ENCODE results near the gene HK1.

HK1 gene

DNA sequence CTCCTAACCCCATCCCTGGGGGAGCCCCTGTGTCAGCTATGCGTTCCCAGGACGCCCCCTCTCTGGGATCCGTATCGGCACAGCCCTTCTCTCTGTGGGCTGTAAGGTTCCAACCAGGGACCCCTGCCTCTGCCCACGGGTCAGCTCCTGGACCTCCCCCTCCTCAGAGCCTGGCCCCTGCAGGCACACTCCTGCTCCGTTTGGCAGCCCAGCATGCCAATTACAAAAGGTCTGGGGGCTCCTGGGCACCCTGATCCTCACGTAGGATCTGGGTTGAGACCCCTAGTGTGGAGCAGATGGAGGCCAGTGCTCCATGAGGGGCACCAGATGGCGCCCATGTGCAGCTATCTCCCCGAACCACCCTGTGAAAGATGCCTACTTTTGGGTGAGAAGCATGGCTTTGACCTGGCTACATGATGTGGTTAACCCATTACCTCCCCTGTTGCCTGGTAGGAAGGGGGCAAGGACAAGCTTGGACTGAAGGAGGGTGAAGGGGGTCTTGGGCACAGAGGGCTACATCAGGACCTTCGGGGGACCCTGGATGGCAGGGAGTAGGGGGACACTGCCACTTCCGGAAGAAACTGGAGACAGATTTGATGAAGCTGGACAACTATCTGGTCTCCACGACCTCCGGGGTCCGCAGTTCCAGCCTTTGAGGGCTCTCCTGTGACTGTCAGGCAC lies 129.5 kb downstream of the HK1 start:
- peak; percentile 65 for DNase-seq

- DNase-seq: peak; percentile 93
These were observed 130.3 kb downstream of the HK1 start for GRCh38 chr10:69408318-69409175.

DNA sequence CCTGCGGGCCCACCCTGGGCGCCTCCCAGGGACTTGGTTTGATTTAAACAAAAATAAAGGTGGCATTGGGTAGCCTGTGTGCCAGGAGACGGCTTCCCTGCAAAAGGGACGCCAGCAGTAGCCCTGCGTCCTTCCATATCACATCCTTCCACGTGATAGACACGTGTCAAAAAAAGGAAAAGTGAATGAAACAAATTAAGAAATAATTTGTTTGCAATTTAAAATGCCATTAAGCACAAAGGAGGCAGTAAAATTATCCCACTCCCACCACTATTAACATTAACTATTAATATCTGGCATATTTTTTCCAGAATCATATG lies 130.8 kb downstream of the HK1 start:
- no peak for DNase-seq

DNA sequence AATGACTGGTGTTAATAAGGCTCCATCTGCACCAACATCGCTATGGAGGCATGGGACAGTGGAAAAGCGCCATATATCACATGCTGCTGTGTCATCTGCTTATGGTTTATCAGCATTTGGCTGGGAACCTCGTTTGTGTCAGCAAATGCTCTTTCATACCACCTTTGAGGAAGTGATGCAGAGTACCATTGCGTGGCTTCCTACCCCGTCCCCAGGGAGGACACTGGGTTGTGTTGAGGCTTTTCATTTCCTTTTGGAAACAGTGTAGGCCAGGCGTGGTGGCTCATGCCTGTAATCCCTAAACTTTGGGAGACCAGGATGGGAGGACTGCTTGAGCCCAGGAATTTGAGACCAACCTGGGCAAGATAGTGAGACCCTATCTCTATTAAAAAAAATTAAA lies 131.7 kb downstream of the HK1 start:
- DNase-seq: no peak

DNA sequence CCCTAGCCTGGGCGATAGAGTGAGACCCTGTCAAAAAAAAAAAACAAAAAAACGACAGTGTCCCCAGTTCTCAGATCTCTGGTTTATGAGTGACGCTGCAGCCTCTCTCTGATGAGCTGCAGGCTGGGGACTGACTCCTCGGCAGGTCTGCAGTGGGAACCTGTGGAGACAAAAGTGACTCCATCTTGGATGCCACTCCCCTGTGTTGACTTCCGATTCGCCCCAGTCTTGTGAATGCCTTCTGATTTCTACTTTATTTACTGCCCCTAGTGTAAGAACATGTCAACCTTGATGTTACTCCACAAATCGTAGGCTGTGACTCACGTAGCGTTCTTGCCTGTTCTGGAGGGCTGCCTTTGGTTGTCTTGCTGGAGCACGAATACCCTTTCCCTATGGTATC lies 132.2 kb downstream of the HK1 start:
- no peak for DNase-seq

- DNase-seq: no peak
These were observed 133.2 kb downstream of the HK1 start for GRCh38 chr10:69411476-69411875.

- no peak for DNase-seq
These were observed 134.0 kb downstream of the HK1 start for GRCh38 chr10:69412232-69412790.

DNA sequence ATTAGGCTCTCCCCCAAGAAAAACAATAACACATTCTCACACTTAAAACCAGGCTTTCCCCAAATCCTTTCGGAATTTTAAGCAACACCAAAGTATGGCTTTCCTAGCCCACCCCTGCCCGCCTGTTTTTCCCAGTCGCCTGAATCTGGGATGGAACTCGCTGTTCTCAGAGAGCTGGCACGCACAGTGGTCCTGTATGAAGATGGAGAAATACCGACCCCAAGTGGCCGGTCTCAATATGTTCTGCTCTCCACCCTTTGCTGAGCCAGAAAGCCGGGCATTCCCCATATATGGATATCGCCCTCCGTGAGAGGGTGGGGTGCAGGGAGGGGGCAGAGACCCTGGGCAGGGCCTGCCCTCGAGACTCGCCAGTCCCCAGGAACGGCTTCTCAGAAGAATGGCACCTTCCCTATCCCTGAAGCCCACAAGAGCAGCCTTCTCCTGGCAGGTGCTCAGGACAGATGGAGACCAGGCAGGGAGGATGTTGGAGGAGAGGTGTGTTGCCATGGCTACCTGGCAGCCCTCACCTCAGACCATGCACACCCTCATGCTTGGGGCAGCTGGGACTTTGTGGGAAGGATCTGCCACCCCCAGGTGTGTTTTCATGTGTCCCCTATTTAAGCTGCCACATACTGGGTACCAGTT lies 135.0 kb downstream of the HK1 start:
- peak; percentile 65 for DNase-seq

DNA sequence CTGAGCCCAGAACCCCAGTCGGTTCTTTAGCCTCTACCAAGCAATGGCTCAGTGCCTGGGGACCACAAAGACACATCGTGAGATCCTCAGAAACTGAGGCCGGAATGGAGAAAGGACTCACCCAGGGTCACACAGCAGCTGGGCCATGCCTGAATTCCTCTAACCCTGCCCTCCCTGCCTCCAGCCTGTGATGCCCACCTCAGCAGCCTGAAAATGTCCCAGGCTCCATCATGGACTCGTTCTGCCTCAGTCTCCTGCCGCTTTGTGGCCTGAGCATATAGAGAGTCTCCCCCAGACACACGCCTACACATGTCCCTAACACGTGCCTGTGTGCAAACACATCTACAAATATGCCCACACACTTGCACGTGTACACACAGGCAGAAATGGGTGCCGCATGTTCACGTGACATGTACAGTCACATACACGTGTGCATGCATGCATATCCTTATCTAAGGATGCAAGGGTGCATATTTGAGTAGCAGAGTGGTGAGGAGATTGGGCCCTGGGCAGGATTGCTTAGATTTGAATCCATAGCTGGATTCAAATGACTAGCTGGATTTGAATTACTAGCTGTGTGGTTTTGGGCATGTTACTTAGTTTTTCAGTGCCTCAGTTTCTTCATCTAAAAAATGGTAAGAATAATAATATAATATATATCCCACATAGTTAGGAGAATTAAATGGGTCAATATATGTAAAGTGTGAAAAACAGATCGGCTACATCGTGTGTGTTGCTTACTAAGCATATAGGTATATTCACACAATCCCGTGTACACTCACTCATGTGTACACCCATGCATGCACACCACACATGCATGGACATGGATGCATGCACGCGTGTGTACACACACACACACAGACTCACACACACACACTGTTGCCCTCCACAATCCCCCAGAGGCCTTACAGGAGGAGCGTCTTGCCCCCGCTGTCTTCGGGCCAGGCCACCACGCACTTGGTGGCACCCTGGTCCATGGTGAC lies 136.0 kb downstream of the HK1 start:
- no peak for DNase-seq

GRCh38 chr10:69415049-69415448 lies 136.8 kb downstream of the HK1 start:
- DNase-seq: no peak

- no peak for DNase-seq
These were observed 137.7 kb downstream of the HK1 start for GRCh38 chr10:69415951-69416350.

DNA sequence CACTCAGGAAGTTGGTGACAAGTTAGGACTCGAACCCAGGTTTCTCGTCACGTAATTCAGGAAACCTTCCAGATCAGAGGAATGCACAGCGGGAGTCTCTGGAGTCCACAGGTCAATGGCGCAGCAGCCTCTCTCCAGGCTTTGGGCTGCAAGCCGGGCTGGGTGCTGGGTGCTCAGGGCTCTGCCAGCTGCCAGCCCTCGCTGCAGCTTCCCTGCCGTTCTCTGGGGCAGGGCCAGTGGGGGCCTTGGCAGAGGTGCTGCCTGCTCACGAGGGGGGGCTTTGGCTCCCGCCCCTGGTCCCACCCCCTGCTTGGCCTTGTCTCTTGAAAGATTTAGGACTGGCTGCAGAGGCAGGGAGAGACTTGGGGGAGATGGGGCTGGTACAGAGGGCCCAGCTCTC lies 138.4 kb downstream of the HK1 start, which contains the start of gene TACR2:
TACR2 (minus strand) TSS at position 224 of the 400 bp plus-strand sequence. CDS start 595 bp downstream, outside the sequence.
- no peak for DNase-seq

DNA sequence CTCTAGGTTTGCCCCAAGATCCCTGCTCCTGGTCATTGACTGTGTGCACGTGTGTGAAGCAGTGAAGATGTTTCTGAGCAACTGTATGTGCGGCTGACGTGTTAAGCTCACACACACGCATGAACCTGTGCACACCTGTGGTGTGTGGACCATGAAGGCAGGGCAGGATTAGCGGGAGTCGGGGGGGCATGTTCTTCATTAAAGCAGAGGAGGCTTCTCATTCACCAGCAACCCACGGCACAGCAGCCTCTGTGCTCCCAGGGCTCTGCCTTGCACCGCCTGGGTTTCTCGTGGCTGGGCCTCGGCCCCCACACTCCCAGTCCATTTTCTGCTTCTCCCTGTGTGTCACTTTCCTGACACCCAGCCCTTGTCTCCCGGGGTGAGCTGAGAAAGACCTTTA lies 139.2 kb downstream of the HK1 start:
- no peak for DNase-seq

DNA sequence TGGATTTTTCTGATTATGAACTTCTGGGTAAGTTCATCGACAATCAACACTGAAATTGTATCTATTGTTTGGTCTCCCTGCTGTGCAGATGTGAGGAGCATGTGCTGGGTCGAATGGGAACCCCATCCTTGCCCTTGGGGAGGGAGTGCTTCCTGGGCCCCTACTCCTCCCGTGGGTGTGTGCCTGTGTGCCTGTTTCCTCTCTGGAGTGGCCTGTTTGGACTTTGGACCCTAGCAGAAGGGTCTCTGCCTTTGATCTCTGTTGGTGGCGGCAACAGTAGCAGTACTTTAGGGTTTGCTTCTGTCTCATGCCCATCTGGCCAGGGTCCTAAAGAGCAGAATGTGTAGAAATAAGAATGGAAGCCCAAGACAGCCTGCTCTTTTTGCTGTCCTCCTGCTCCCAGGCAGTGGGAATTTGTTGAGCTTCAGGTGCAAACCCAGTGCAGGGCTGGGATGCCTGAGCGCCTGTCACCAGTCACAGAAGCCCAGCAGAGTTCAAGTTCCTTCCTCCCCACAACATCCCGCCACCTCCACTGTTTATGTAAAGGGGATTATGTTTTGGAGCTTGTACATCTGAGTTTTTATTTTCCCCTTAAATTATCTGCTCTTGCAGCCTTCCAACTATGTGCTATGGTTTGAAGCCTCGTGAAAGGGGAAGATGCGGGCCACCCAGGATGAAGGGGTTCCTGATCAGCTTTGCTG lies 139.9 kb downstream of the HK1 start:
- DNase-seq: no peak

DNA sequence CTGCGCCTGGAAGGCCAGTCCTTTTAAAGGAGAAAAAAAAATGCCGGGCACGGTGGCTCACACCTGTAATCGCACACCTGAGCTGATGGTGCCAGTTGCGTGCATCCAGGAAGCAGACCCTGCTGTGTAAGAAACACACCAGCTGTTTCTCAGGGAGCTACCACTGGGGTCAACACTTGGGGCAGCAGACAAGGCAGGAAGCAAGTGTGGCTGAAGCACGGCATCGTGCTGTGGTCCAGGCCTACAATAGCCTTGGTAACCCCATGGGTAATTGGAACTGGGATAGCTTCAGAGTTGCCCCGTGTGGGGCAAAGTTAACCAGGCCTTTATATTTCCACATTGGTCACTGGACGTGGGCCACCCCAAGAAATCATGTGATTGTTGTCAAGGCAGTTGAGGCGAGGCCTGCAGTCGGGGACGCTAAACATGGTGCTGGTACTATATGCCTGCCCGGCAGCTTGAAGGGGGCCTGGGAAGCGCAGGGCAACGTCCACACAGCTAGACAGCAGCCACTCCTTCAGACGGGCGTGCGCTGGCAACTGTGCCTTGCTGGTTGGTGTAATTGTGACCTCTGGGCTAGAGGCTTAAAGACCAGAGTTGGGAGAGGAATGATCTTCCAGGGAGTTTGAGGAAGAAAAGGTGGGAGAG lies 140.9 kb downstream of the HK1 start:
- DNase-seq: no peak

GRCh38 chr10:69419744-69420126 lies 141.4 kb downstream of the HK1 start:
- DNase-seq: no peak

- no peak for DNase-seq
These were observed 143.5 kb downstream of the HK1 start for GRCh38 chr10:69421611-69422308.

GRCh38 chr10:69422676-69423075 lies 144.4 kb downstream of the HK1 start:
- DNase-seq: no peak

GRCh38 chr10:69425041-69425440 lies 146.7 kb downstream of the HK1 start:
- DNase-seq: no peak

DNA sequence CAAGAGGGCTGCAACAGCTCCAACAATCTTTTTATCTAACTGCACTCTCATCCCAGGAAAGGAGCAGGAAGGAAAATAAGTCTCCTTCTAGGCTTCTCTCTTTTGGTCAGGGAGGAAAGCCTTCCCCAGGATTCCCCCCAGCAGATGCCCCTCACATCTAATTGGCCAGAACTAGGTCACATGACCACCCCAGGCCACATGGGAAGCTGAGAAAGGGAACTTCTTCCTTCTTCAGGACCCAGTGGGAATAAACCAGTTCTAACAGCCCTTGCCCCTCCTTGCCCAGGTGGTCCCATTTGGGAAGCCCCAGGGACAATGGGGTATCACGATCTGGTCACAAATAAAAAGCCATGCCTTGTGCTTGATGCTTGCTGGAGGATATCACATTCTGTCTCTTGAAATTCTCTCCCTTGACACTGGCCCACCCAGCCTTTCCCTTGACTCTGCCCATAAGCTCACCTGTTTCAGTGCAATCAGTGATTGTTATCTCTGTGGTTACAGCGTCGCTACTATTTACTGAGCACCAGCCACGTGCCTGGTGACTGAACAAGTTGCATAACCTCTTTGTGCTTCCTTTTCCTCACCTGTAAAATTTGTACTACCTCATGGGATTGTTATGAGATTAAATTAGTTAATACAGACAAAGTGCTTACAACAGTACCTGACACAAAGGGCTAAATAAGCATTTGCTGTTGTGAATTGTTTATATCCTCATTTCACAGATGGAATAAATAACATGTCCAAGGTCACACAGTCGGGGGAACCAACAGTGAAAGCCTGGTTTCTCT lies 147.4 kb downstream of the HK1 start:
- no peak for DNase-seq
